Measurements from ENCODE around the gene ABHD2.

DNA sequence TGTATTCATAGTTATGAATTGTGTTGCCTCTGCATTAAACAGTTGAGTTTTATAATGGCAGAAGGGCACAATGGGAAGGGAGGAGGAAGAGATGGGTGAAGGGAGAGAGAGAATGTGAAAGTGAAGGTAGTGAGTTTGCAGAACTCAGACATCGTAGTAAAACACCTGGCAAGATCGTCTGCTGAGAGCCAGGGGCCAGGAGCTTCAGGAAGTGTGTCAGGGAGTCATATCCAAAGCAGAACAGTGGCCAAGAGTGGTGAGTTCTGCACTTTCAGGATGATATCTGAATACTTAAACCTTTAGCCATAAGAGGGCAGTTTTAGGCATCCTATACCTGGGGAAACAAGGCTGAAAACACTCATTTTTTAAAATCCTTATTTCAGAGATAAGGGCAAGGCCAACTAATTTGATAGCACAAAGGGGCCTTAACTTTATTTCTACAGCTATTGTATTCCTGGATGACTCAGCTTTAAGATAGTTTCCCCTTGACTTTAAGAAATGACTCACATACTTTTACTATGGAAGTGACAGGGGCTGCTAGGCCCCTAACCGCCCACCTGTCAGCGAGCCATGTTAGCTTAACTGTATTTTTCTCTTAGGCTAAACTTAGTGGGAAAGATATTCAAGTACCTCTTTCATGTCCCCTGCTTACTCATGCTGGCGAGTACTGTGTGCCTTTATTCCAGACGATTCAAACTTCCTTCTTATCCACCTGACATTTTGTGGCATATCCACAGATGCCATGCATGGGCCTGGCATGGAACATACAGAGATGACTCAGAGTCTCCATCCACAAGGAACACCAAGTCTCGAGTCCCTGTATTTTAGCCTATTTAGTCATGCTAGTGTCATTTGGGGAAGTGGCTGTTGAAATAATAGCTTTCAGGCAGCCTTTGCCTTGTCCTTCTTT is 79.3 kb downstream of the ABHD2 start:
- TF ChIP-seq CTCF (IDR thresholded peaks at IDR 0.05): no peak
- no peak for TF ChIP-seq POLR2A (IDR thresholded peaks at IDR 0.05)

Measured in adrenal gland (tissue), 5 donors.